ENCODE results near the gene CARD8. TPM values are rescaled to one million over a fixed set of nuclear protein-coding genes. Genes with fewer than 3 reads are reported as not detected.
"Not testable (repeated sequence)": the region's sequence is repeated elsewhere in the genome, so short reads cannot be mapped to it uniquely, and the experiment has no call there.

CARD8 gene
- total and polyA plus RNA-seq, 2 experiments from 2014 or later, result 16.6 to 17.1 TPM

DNA sequence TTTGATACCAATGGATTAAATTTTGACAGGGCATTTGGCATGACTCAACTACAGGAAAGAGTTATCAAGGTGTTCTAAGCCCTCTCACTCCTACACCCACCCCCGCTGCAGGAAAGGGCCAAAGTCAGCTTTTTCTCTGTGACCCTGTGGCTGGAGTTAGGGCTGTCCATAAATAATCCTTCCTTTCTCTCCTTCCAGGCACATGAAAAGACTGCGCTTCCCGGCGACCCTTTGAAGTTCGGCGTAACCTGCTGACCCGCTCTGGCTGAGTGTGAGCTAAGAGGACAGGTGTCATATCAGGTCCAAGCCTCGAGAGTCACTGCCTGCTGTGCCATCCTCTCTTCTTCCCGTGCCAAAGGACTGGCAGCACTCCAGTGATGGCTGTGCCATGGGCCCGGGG lies 39.7 kb upstream of the CARD8 start (continued):
- TF ChIP-seq EZH2phosphoT487 (IDR thresholded peaks at IDR 0.05; ENCODE audit: unreplicated experiment) (no peak), JUNB (IDR thresholded peaks at IDR 0.05; ENCODE audit: unreplicated experiment) (no peak), EZH2 (IDR thresholded peaks at IDR 0.05; ENCODE audit: low read depth, unreplicated experiment) (no peak), NANOG (IDR thresholded peaks at IDR 0.05; ENCODE audit: borderline replicate concordance) (no peak), POLR2AphosphoS5 (IDR thresholded peaks at IDR 0.05; ENCODE audit: low read depth) (no peak), CREB1 (CRISPR knock-in tag; IDR thresholded peaks at IDR 0.05; ENCODE audit: low read depth) (no peak)
- TF ChIP-seq, protein P1, sequence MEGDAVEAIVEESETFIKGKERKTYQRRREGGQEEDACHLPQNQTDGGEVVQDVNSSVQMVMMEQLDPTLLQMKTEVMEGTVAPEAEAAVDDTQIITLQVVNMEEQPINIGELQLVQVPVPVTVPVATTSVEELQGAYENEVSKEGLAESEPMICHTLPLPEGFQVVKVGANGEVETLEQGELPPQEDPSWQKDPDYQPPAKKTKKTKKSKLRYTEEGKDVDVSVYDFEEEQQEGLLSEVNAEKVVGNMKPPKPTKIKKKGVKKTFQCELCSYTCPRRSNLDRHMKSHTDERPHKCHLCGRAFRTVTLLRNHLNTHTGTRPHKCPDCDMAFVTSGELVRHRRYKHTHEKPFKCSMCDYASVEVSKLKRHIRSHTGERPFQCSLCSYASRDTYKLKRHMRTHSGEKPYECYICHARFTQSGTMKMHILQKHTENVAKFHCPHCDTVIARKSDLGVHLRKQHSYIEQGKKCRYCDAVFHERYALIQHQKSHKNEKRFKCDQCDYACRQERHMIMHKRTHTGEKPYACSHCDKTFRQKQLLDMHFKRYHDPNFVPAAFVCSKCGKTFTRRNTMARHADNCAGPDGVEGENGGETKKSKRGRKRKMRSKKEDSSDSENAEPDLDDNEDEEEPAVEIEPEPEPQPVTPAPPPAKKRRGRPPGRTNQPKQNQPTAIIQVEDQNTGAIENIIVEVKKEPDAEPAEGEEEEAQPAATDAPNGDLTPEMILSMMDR (conservative IDR thresholded peaks at IDR 0.05; ENCODE audit: low read depth in 2 of 2), result no peak

- Histone ChIP-seq H3K4me3 (no peak overlapping the region), H3K36me3 (ENCODE audit: insufficient read depth) (no peaks in the 10 kb centered on the region), H3K4me2 (no peak overlapping the region), H2AFZ (no peak overlapping the region), H3K9me2 (ENCODE audit: insufficient read depth) (no peaks in the 10 kb centered on the region), H3F3A (replicated peaks; ENCODE audit: low read depth) (peaks cover 25% of the 10 kb centered on the region; the same call in 1 of the 2 replicates), H4K20me1 (replicated peaks; ENCODE audit: insufficient read depth) (no peaks in the 10 kb centered on the region), H3K4me1 (ENCODE audit: insufficient read depth) (peaks cover 25% of the 10 kb centered on the region; the same call in 1 of the 2 replicates), H3K27ac (ENCODE audit: low read depth) (no peak overlapping the region), H3K27me3 (ENCODE audit: insufficient read depth) (no peaks in the 10 kb centered on the region), H3K79me2 (replicated peaks; ENCODE audit: insufficient read depth) (0 out of 2 replicates have a peak, but pooled peaks cover 2% of the 10 kb centered on the region)
- TF ChIP-seq, protein P2, sequence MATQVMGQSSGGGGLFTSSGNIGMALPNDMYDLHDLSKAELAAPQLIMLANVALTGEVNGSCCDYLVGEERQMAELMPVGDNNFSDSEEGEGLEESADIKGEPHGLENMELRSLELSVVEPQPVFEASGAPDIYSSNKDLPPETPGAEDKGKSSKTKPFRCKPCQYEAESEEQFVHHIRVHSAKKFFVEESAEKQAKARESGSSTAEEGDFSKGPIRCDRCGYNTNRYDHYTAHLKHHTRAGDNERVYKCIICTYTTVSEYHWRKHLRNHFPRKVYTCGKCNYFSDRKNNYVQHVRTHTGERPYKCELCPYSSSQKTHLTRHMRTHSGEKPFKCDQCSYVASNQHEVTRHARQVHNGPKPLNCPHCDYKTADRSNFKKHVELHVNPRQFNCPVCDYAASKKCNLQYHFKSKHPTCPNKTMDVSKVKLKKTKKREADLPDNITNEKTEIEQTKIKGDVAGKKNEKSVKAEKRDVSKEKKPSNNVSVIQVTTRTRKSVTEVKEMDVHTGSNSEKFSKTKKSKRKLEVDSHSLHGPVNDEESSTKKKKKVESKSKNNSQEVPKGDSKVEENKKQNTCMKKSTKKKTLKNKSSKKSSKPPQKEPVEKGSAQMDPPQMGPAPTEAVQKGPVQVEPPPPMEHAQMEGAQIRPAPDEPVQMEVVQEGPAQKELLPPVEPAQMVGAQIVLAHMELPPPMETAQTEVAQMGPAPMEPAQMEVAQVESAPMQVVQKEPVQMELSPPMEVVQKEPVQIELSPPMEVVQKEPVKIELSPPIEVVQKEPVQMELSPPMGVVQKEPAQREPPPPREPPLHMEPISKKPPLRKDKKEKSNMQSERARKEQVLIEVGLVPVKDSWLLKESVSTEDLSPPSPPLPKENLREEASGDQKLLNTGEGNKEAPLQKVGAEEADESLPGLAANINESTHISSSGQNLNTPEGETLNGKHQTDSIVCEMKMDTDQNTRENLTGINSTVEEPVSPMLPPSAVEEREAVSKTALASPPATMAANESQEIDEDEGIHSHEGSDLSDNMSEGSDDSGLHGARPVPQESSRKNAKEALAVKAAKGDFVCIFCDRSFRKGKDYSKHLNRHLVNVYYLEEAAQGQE (IDR thresholded peaks at IDR 0.05; ENCODE audit: unreplicated experiment), result no peak
- TF ChIP-seq, protein P1 (conservative IDR thresholded peaks at IDR 0.05; ENCODE audit: low read depth in 2 of 2), result no peak
- TF ChIP-seq JUNB (IDR thresholded peaks at IDR 0.05; ENCODE audit: unreplicated experiment) (no peak), EZH2phosphoT487 (IDR thresholded peaks at IDR 0.05; ENCODE audit: unreplicated experiment) (no peak), NANOG (IDR thresholded peaks at IDR 0.05; ENCODE audit: borderline replicate concordance) (no peak), STAT1 (IDR thresholded peaks at IDR 0.05; ENCODE audit: unreplicated experiment) (no peak), ZNF331 (CRISPR knock-in tag; IDR thresholded peaks at IDR 0.05; ENCODE audit: low read depth) (no peak), ZNF114 (CRISPR knock-in tag; IDR thresholded peaks at IDR 0.05) (no peak), CREB1 (CRISPR knock-in tag; IDR thresholded peaks at IDR 0.05; ENCODE audit: low read depth) (no peak), EZH2 (IDR thresholded peaks at IDR 0.05; ENCODE audit: low read depth, unreplicated experiment) (no peak)
- TF ChIP-seq, protein P3, sequence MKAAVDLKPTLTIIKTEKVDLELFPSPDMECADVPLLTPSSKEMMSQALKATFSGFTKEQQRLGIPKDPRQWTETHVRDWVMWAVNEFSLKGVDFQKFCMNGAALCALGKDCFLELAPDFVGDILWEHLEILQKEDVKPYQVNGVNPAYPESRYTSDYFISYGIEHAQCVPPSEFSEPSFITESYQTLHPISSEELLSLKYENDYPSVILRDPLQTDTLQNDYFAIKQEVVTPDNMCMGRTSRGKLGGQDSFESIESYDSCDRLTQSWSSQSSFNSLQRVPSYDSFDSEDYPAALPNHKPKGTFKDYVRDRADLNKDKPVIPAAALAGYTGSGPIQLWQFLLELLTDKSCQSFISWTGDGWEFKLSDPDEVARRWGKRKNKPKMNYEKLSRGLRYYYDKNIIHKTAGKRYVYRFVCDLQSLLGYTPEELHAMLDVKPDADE (IDR thresholded peaks at IDR 0.05), result no peak
- Mint-ChIP-seq H3K27me3 (ENCODE audit: insufficient read depth, low read depth, poor library complexity) (peaks cover 19% of the 10 kb centered on the region), H3K27ac (no peak overlapping the region), H3K36me3 (ENCODE audit: low read depth) (peaks cover 11% of the 10 kb centered on the region), H3K4me3 (no peak overlapping the region), H3K4me1 (peaks cover 29% of the 10 kb centered on the region), H3K9me3 (no peaks in the 10 kb centered on the region)
- no peak for ATAC-seq
- no peak for DNase-seq (ENCODE audit: low spot score)
Observed at GRCh38 chr19:48292798-48293197, 37.1 kb upstream of the CARD8 start.

DNA sequence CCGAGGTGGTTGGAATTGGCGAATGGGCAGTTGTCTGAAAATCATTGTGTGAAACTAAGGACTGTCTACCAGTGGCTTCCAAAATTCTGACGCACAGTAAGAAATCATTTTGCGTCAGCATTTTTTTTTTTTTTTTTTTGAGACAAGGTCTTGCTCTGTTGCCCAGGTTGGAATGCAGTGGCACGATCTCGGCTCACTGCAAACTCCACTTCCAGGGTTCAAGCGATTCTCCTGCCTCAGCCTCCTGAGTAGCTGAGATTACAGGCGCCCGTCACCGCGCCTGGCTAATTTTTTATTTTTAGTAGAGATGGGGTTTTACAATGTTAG lies 35.7 kb upstream of the CARD8 start:
- not testable (repeated sequence) for H2AFZ ChIP-seq; ATAC-seq; H3K9me3 Mint-ChIP-seq; DNase-seq (ENCODE audit: low spot score); H3K79me2 ChIP-seq (replicated peaks; ENCODE audit: insufficient read depth); H3K4me3 ChIP-seq; H4K20me1 ChIP-seq (replicated peaks; ENCODE audit: insufficient read depth); H3K27me3 ChIP-seq (ENCODE audit: insufficient read depth); H3K9me2 ChIP-seq (ENCODE audit: insufficient read depth); H3K36me3 ChIP-seq (ENCODE audit: insufficient read depth)
- Mint-ChIP-seq H3K4me1 (peaks cover 26% of the 10 kb centered on the region), H3K27me3 (ENCODE audit: insufficient read depth, low read depth, poor library complexity) (peaks cover 19% of the 10 kb centered on the region), H3K27ac (peak overlapping the region; percentile 83; the same call in 1 of the 2 replicates), H3K4me3 (peak overlapping the region; percentile 74), H3K36me3 (ENCODE audit: low read depth) (peaks cover 25% of the 10 kb centered on the region)
- H3F3A ChIP-seq (replicated peaks; ENCODE audit: low read depth), result peaks cover 22% of the 10 kb centered on the region; the same call in 1 of the 2 replicates
- H3K4me1 ChIP-seq (ENCODE audit: insufficient read depth), result peaks cover 20% of the 10 kb centered on the region; the same call in 1 of the 2 replicates
- peak overlapping the region; percentile 26; the same call in 1 of the 2 replicates for H3K4me2 ChIP-seq
- H3K27ac ChIP-seq (ENCODE audit: low read depth), result peak overlapping the region; percentile 75

Data from GM23338 (cell line).